ENCODE results near the gene TOPAZ1. TPM values are rescaled to one million over a fixed set of nuclear protein-coding genes. Genes with fewer than 3 reads are reported as not detected.

TOPAZ1 gene
- total and polyA plus RNA-seq, 2 of the 8 experiments (the other 6 are each of a cell fraction or from before 2014, with no cell fraction given), result not detected

DNA sequence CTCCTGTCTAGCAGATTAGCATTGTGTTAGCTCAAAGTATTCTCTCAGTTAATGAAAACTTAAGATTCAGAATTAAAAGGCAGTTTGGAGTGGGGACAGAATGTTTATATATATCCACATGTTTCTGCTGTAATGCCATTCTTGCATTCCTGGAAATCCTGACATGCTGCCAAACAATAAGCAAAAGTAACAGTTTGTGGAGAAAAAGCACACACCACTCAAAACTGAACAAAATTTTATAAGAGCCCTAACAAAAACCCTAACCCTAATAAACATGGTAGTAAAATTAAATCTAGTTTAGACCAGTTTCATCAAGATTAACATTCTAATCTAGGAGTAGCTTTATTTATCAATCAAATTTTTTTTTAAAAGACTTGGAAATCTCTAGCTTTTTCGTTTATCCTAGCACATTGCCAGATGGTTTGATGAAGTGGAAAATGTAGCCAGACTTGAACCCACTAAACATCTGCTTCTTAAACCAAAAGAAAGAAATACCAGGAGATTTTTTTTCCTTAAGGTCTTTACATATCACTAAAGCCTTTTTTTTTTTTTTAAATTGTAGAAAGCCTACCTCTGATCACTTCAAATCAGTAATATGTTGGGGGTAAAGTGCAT is 100.6 kb downstream of the TOPAZ1 start:
- Histone ChIP-seq H3K4me3 (ENCODE audit: extremely low read depth in 1 of 4, insufficient read depth in 2 of 4, low read depth in 3 of 4, low read length in 4 of 4) (no peak overlapping the region), H2BK12ac (ENCODE audit: low read depth, low read length) (no peak overlapping the region), H3K4ac (replicated peaks; ENCODE audit: insufficient read length, low read depth, low read length) (no peak overlapping the region), H4K5ac (ENCODE audit: insufficient read length, low read depth, low read length) (no peak overlapping the region), H3K36me3 (ENCODE audit: control insufficient read depth in 2 of 4, insufficient read depth in 4 of 4, low read length in 3 of 4) (peaks cover 0 to 3% (median 0%) of the 10 kb centered on the region in 4 experiments; a peak in 1 of 8 replicates), H4K91ac (replicated peaks; ENCODE audit: insufficient read length, low read length) (no peak overlapping the region), H2AFZ (ENCODE audit: low read length) (no peak overlapping the region), H2BK5ac (ENCODE audit: low read depth, low read length) (no peak overlapping the region), H3K4me2 (ENCODE audit: insufficient read depth in 1 of 2, low read depth in 2 of 2, low read length in 2 of 2) (no peak overlapping the region), H4K8ac (ENCODE audit: extremely low read depth, insufficient read depth, low read length) (no peak overlapping the region), H2AK5ac (ENCODE audit: low read depth, low read length) (no peak overlapping the region), H3K79me2 (ENCODE audit: control insufficient read depth in 1 of 2, insufficient read depth in 2 of 2, low read length in 2 of 2) (peaks cover 0 to 28% of the 10 kb centered on the region in 2 experiments; a peak in 3 of 4 replicates), H2BK120ac (replicated peaks; ENCODE audit: low read depth, low read length) (no peak overlapping the region), H2BK20ac (ENCODE audit: low read length) (no peak overlapping the region), H3K23me2 (ENCODE audit: low read depth, low read length) (no peaks in the 10 kb centered on the region), H3K18ac (ENCODE audit: extremely low read depth, low read length) (no peak overlapping the region), H3K23ac (ENCODE audit: insufficient read length) (no peak overlapping the region), H3K4me1 (replicated peaks in 1 of 4; ENCODE audit: control insufficient read depth in 3 of 4, insufficient read depth in 4 of 4, low read length in 3 of 4) (peaks cover 0 to 4% (median 2%) of the 10 kb centered on the region in 4 experiments; a peak in 4 of 7 replicates), H3K79me1 (ENCODE audit: low read depth, low read length) (no peaks in the 10 kb centered on the region), H3K56ac (replicated peaks; ENCODE audit: insufficient read length, low read depth, low read length) (no peak overlapping the region), H3K27ac (ENCODE audit: low read depth, low read length) (no peak overlapping the region), H3K9ac (replicated peaks in 1 of 4; ENCODE audit: extremely low read depth in 1 of 4, low read depth in 3 of 4, low read length in 3 of 4) (no peak overlapping the region), H3K9me3 (ENCODE audit: insufficient read depth in 2 of 2, low read depth in 1 of 2, low read length in 1 of 2) (no peaks in the 10 kb centered on the region), H3K27me3 (replicated peaks in 1 of 4; ENCODE audit: control insufficient read depth in 3 of 4, extremely low read depth in 1 of 4, insufficient read depth in 3 of 4, low read length in 3 of 4) (no peaks in the 10 kb centered on the region), H2BK15ac (ENCODE audit: low read length) (no peak overlapping the region), H3K14ac (ENCODE audit: insufficient read length) (no peak overlapping the region), H4K20me1 (replicated peaks in 1 of 2; ENCODE audit: control insufficient read depth in 1 of 2, insufficient read depth in 2 of 2, low read length in 2 of 2) (no peaks in the 10 kb centered on the region)
- DNase-seq (ENCODE audit: low read depth in 1 of 2, low spot score in 2 of 2) (no peak), FAIRE-seq (no peak)
- 88% methylated on average over 1 of the region's 1 CpG; no CpG with 5 or more reads in 1 of the 2 experiments for WGBS, 2 experiments (ENCODE audit: extremely low coverage in 1 of 2, insufficient coverage in 1 of 2, insufficient read length in 1 of 2, insufficient replicate concordance in 2 of 2, low coverage in 1 of 2, low lambda C conversion rate in 2 of 2, missing lambda C conversion rate in 1 of 2)
- ChIA-PET CTCF (ENCODE audit: partially characterized antibody) (interaction anchor here (0.7 to 1.6 kb wide), 2 partner anchors 20 to 417 kb away, joined by 4 to 6 read pairs; no protein-coding TSS in a partner anchor), POLR2A (ENCODE audit: partially characterized antibody) (interaction anchor here (0.7 kb wide), 1 partner anchor 21 kb away, joined by 3 read pairs; no protein-coding TSS in a partner anchor)
- TF ChIP-seq BCL11A (IDR thresholded peaks at IDR 0.05; ENCODE audit: low read depth in 2 of 2, low read length in 2 of 2), result no peak
- no peak for TF ChIP-seq EGR1 (IDR thresholded peaks at IDR 0.05; ENCODE audit: borderline replicate concordance, low read depth, low read length)
- TF ChIP-seq CTBP2 (IDR thresholded peaks at IDR 0.05; ENCODE audit: borderline replicate concordance, insufficient read depth, insufficient read length, low read length), result no peak
- TF ChIP-seq EP300 (IDR thresholded peaks at IDR 0.05; ENCODE audit: borderline replicate concordance in 1 of 2, low read depth in 2 of 2, low read length in 2 of 2), result no peak
- TF ChIP-seq KDM4A (IDR thresholded peaks at IDR 0.05; ENCODE audit: low read depth, low read length, severe bottlenecking), result no peak
- no peak for TF ChIP-seq RBBP5 (IDR thresholded peaks at IDR 0.05; ENCODE audit: borderline replicate concordance, low read depth, low read length)
- TF ChIP-seq YY1 (IDR thresholded peaks at IDR 0.05; ENCODE audit: low read depth, low read length), result no peak
- TF ChIP-seq TCF12 (IDR thresholded peaks at IDR 0.05; ENCODE audit: low read depth, low read length), result no peak
- TF ChIP-seq TEAD4 (IDR thresholded peaks at IDR 0.05; ENCODE audit: low read depth, low read length), result no peak
- TF ChIP-seq GABPA (IDR thresholded peaks at IDR 0.05; ENCODE audit: borderline replicate concordance, insufficient read depth, low read length), result no peak
- no peak for TF ChIP-seq FOSL1 (IDR thresholded peaks at IDR 0.05; ENCODE audit: insufficient read depth, low read depth, low read length)
- TF ChIP-seq ATF3 (IDR thresholded peaks at IDR 0.05; ENCODE audit: insufficient read depth, low read depth, low read length), result no peak

Data from H1 (cell line).